Kasumi-1 (cell line): Measurements from ENCODE around the gene ZNF730.
"Not testable (repeated sequence)": the region's sequence is repeated elsewhere in the genome, so short reads cannot be mapped to it uniquely, and the experiment has no call there.

ENCODE experiments used
- DNase-seq, 2 experiments: peaks; one replicate each; lab custom pipeline; 2025; lab: John Stamatoyannopoulos, UW

ZNF730 gene

DNA sequence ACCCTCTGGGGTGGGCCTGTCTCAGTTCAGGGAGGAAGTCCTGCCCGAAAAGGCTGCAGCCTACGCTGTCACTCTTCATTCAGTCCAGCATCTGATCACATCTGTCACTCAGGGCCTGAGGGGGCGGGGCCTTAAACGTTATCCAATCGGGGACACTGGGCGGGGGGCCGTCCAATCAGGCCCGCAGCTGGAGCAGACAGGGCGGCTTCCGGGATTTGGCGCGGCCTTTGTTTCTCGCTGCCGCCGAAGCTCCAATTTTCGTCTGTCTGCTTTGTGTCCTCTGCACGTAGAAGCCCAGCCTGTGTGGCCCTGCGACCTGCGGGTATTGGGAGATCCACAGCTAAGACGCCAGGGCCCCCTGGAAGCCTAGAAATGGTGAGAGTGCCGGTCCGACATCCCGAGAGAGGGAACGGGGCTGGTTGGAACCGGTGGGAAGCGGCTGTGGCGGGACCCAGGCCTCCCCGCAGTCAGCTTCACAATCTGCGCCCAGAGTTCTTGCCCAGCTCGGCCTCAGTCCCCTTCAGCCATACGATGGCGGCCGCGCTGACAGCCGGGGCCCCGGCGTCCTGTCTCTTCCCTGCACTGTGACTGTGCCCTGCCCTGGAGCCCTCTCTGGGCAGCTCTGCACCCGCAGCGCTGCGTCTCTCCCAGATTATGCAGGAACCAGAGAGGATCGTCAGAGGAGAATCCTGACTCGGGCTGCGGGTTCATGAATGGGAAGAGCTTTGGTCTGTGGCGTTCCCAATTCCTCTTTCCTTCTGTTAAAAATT is at the start of gene ZNF730:
TSS of gene ZNF730 (plus strand) at position 224 of the 770 bp plus-strand sequence. CDS start at position 373, 149 bp downstream.
- DNase-seq = peak; percentile 9 to 15

DNA sequence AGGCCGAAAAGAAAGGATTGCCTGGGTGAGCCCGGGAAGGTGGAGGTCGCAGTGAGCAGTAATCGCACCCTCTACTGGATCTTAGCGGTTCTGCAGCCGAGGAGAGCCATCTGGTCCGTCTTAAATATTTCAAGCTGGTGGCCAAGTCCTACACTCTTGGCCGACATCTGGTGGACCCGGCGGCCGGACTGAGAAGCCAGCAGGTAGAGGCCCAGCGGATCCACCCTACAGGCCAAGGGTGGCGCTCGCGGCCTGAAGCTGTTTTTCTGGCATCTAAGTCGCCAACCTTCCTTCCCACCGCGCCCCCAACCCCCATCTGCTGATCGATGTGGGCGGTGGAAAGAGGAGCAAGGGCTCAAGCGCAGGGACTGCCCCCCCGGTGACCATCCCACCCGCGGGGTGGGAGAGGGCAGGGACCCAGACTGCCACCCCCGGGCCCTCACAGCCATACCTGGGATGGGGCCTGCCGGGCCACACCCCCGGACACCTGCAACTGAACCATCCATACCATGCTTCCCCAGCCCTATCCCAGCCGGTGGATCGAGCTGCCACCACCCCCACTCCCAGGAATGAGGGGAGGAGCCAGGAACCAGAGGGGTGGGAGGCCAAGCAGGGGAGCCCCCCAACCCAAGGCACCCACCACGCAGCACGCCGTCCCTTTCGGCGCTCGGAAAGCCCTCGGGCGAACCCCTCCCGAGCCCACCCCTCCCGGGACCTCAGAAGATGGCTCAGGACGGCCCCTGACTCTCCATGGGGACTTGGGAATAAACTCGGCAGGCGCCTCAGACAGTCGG is 46.3 kb upstream of the ZNF730 start:
- no peak for DNase-seq

DNA sequence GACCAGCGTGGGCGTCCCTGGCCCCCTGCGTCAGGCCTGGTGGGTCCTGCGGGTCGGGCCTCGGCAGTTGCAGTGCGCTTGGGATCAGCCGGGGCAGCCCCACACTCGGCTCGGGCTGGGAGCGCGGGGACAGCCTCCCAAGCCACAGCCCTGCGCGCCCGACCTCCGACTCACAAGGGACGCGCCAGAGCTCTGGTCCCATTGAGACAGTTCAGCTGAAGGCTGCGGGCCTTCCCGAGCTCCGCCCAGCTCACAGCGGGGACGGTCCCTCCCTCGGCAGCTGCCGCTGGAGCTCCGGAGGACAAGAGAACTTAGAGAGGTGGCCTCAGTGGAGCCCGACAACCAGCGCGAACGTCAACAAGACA is 45.7 kb upstream of the ZNF730 start:
- no peak for DNase-seq

- DNase-seq = no peak
These were observed 41.6 kb upstream of the ZNF730 start for GRCh38 chr19:23075031-23075733.

GRCh38 chr19:23077776-23078175 is 39.0 kb upstream of the ZNF730 start:
- not testable (repeated sequence) for DNase-seq

GRCh38 chr19:23093832-23094231 is 23.0 kb upstream of the ZNF730 start:
- DNase-seq = no peak

DNA sequence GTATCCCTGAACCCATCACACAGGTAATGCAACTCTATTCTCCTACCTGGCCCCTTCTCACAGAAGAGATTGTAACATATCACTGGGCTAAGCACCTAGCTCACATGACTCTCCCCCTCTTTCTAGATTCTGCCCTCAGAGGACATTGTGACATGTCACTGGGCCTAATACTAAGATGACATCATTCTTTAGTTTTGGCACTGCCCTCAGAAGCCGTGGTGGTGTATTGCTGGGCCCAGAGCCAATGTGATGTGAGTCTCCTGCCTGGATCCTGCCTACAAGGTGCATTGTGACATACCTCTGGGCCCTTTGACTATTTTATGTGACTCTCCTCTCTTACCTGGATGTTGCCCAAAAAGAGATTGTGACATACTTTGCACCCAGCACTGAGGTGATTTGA is 21.4 kb upstream of the ZNF730 start:
- no peak for DNase-seq

DNA sequence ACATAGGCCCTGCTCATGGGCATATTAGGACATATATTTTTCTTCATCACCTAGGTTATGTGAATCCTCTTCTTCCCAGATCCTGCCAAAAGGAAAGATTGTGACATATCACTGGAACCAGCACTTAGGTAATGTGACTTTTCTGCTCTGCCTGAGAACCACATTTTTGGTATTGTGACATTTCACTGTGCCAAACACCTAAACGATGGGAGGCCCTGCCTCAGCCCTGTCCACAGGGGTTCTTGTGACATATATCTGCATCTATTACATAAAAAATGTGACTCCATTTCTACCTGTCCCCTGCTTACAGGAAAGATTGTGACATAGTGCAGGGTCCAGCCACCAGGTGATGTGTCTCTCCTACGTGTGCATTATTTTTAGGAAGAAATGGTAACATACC is 18.5 kb upstream of the ZNF730 start:
- no peak for DNase-seq

GRCh38 chr19:23098988-23099387 is 17.8 kb upstream of the ZNF730 start:
- DNase-seq = no peak

- DNase-seq = no peak
These were observed 16.9 kb upstream of the ZNF730 start for GRCh38 chr19:23099966-23100365.

DNA sequence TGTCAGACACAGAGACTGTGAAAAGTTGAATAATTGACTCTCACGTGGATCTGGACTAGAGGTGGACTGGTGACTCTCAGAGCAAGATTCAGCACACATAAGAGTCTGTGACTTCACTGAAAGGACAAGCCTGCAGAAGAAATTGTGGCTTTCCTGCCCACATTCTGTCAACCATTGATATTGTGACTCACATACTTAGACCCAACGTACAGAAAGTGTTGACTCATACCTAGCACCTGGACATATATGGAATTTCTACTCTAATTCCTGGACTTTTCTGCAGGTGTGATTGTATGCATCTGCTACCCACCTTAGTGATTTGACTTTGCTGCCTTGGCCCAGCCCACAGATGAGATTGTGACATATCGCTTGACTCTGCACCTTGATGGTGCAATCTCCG is 15.6 kb upstream of the ZNF730 start:
- DNase-seq = no peak

DNA sequence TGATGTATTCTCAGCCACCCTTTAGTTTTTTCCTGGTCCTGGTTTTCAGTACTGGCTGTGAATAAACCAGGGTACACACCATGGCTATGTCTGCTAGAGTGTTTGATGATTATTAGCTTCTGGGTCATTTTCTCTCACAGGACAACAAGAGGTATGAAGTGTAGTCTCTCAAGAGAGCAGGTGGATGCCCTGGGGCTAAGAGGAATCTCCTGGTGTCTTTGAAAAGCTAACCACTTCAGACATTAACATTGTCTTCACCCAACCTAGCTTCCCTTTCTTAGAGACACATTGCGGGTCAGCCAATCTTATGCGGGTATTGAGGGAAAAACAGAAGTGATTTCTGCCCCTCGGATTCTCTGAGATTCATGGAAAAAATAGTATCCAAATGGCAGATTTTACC is 1.6 kb downstream of the ZNF730 start:
- no peak for DNase-seq

DNA sequence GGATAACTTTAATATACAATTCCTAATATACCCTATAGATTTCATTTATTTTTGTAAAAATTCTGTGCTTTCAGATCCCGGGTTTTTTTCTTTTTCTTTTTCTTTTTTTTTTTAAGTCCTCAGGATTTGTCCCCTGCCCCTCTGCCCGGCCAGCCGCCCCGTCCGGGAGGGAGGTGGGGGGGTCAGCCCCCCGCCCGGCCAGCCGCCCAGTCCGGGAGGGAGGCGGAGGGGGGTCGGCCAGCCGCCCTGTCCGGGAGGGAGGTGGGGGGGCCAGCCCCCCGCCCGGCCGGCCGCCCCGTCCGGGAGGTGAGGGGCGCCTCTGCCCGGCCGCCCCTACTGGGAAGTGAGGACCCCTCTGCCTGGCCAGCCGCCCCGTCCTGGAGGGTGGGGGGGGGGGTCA is 17.4 kb downstream of the ZNF730 start:
- not testable (repeated sequence) for DNase-seq

GRCh38 chr19:23145617-23146415 is 29.0 kb downstream of the ZNF730 start:
- no peak for DNase-seq

DNA sequence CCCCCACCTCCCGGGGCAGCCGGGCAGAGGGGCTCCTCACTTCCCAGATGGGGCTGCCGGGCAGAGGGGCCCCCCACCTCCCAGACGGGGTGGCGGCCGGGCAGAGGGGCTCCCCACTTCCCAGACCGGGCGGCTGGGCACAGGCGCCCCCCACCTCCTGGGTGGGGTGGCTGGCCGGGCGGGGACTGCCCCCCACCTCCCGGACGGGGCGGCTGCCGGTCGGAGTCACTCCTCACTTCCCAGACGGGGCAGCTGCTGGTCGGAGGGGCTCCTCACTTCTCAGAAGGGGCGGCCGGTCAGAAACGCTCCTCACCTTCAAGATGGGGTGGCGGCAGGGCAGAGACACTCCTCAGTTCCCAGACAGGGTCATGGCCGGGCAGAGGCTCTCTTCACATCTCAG is 43.9 kb downstream of the ZNF730 start:
- DNase-seq = no peak

DNA sequence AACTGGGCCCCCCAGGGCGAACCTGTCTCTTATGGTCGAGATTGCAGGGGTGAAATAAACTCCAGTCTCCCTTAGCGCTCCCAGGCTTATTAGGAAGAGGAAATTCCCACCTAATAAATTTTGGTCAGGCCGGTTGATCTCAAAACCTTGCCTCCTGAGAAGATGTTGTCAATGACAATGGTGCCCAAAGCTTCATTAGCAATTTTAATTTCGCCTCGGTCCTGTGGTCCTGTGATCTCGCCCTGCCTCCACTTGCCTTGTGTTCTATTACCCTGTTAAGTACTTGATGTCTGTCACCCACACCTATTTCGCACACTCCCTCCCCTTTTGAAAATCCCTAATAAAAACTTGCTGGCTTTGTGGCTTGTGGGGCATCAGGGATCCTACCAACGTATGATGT is 51.5 kb downstream of the ZNF730 start:
- DNase-seq = not testable (repeated sequence)

DNA sequence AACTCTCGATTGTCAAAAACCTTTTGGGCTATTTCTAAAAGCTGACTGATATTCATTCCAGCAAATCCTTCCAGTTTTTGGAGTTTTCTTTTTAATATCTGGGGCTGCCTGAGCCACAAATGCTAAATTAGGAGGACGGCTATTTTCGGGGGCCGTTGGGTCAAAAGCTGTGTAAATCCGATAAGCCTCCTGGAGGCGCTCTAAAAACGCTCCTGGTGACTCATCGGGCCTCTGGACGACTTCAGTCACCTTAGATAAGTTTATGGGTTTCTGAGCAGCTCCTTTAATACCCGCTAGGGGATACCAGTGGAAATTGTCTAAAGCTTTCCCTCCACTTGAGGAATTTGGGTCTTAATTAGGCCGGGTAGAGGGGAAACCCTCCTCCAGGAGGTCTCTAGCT is 66.4 kb downstream of the ZNF730 start:
- DNase-seq = no peak

DNA sequence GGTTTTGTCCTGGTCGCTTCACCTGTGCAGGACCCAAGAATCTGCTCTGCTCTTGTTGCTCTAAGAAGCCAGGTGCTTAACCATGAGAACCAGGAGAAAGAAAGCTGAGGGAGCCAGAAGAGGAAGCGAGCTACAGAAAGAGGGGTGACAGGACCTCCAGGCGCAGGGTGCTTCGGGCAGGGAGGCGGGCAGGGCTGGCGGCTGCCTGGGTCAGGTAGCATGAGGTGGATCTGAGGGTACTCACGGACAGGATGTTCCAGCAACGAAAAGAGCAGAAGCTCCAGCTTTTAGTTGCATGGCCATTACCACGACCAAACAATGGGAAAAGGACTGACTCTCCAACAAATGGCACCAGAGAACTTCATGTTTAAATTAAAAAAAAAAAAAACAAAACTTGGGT is 73.5 kb downstream of the ZNF730 start:
- no peak for DNase-seq
